CD4-positive, alpha-beta T cell treated with Interleukin-4 for 4 hours (primary cell): ENCODE measurements around the gene ARID5B.

Experiments
- DNase-seq: peaks from one replicate; pipeline ENCODE4 v3.0.0-alpha.2; 2020

ARID5B gene

DNA sequence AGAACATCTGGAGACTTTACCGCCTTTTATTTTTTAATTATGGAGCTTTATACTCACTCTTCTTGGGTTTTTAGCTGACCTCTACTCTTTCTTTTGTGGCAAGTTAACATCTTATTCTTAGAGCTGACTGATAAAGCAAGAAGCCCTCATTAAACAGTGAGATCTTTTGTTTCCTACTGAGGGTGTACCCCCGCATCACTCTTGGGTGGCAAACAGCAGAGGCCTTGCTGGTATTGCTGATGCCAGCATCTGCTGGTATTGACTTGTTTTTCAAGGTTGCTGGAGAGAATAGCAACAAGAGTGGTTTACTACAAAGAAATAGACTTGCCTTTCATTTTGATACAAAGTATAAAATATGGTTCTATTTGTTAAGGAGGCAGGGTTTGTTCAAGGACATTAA lies 154.7 kb downstream of the ARID5B start:
- DNase-seq: no peak

- no peak for DNase-seq
Observed at GRCh38 chr10:62056698-62057097, 155.2 kb downstream of the ARID5B start.

GRCh38 chr10:62057359-62057758 lies 155.9 kb downstream of the ARID5B start:
- DNase-seq: no peak

- no peak for DNase-seq
Observed at GRCh38 chr10:62057850-62058249, 156.4 kb downstream of the ARID5B start.

DNA sequence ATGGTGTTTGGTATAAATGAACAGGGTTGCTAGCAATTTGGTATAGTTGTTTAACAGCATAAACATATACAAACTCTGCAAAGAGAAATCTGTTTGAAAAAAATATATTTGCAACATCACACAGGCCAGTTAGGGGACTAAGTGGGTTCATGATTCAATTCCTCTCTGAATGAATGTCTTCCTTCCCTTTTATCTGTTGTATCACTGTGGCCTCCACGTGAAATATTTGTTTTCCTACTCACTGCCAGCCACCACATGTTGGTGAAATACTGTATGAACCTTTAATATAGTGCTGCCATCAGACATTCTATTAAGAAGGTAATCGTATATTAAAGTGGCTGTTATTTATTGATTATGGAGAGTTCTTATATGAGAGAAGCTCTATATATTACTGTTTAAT lies 157.0 kb downstream of the ARID5B start:
- DNase-seq: no peak

- no peak for DNase-seq
Observed at GRCh38 chr10:62058896-62059216, 157.4 kb downstream of the ARID5B start.

GRCh38 chr10:62059217-62059920 lies 157.9 kb downstream of the ARID5B start:
- DNase-seq: no peak

GRCh38 chr10:62062028-62062427 lies 160.5 kb downstream of the ARID5B start:
- DNase-seq: no peak

DNA sequence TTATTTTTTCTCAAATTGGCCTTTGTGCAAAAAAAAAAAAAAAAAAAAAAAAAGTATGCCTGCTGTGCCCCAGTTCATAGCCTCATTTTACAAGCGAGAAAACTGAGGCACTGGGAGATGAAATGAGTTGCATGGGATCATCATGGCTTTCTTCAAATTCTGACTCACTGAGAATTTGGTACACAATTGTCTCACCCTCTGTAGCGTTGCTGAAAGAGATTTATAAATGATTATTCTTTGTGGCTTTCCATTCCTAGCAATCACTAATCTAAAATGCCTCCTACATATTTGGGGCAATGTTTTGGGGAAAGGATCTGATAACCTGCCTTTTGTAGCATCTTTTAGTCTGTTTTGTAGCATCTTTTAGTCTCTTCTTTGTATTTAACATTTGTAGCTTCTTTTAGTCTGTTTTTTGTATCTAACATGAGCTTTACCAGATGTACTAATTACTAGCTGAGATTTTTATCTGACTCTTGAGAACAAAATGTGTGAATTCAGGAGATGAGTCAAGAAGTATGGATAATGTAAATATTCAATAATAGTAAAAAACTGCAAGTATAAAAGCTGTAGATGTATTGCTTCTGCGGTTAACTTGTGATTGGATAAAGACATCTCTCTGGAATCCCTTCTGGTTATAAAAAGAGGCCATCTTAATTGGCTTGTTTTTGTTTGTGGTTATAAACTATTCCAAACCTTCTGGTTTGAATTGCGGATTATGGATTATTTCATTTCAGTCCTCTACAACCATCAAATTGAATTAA lies 161.4 kb downstream of the ARID5B start:
- DNase-seq: no peak

DNA sequence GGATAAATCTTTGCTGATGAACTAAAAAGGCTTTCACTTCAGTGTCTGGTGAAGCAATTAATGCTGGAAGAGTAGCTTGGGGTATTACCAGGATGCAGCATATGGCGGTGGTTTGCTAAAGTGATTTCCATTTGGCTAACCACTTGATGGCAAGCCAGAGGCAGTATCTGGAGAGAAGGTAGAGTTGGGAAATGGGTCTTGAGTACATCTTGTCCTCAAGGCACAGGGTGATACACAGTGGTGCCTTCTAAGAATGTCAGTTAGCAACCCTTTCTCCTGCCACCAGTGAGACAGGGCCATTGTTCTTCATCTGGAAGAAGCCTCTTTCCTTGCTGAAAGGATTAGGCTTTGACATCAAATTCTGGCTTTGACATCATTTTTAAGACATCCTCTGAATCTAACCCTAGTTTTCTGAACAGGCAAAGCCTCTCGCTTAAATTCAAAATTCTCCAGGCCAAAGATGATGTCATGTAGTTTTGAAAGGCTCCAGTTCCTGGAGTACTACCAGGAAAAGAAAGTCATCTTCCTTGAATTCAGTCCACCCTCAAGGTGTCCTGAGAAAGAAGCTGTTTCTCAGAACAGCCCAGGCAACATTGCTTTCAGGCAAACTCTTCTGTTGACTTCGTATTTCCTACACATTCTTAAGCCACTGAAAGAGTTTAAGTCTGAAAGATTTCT lies 162.4 kb downstream of the ARID5B start:
- DNase-seq: no peak

GRCh38 chr10:62067560-62067959 lies 166.1 kb downstream of the ARID5B start:
- DNase-seq: no peak

DNA sequence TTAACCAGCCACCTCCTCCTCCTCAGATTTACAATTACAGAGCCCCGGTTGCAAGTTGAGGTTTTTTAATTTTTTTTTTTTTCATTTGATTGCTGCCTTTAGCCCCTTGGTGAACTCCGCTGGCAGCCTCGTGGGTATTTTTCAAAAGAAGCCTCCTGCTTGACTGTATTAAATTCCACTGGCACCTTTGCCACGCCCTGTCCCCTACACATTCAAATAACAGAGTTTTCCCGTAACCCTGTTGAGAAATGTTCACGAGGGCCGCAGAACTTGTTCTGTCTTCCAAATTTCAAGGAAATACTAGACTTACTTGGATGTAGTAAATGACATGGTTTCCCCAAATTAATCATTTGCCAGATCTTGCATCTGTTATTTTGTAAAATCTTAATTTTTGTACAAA lies 167.0 kb downstream of the ARID5B start:
- no peak for DNase-seq

- no peak for DNase-seq
Observed at GRCh38 chr10:62069452-62070178, 168.1 kb downstream of the ARID5B start.

DNA sequence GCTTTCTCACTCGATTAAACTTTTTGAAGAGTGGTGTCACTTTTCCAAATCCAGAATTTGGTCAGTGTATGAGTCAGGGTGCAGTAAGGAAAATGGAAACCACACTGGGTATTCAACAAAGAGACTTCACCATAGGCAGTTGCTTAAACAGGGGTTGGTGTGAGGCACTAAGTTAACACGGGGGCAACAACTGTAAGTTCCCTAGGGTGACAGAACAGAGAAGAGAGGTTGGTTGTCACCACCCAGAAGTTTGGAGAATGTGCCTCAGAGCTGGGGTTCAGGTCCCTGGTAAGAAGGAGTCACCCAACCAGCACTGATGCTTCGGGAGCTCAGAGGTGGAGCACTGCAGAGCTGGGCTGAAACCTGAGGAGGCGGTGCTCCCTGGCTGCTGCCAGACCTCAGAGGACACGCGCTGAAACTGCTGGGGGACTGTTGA lies 170.4 kb downstream of the ARID5B start:
- DNase-seq: no peak

GRCh38 chr10:62072901-62073300 lies 171.4 kb downstream of the ARID5B start:
- no peak for DNase-seq

GRCh38 chr10:62073429-62073828 lies 171.9 kb downstream of the ARID5B start:
- no peak for DNase-seq

DNA sequence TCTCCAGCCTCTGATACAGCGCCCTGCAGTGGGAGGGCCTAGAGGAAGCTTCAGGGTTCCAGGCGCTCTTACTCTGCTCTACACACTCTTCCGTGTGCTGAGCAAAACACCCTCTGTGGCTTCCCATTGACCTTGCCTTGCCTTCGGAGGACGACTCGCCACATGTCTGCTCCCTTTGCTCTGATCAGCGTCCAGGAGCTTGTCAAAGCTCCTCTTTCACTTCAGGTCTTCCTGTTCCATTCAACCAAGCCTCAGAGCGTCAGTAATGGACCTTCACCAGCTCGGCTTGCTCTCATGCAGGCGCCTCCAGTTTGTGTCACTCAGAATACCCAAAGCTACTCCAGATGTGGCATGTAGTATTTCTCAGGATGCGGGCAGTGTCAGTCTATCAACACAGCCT lies 173.9 kb downstream of the ARID5B start:
- no peak for DNase-seq

GRCh38 chr10:62075912-62076311 lies 174.4 kb downstream of the ARID5B start:
- DNase-seq: no peak

DNA sequence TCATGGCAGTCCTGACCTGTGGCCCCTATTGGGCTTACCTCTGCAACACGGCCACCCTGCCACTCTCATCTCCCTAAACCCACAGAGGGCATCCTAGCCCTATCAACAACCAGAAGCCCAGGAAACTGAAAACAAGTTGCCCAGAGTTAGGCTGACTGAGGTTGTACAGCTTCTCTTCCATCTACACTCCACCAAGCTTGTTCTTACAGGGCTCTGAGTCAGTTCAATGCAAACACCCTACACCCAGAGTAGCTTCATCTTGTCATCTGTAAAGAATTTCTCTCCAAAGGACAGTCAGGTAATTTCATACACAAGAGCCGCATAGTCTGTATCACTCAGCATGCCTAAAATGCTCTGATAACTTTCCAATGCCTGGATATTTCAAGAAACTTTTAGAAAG lies 175.4 kb downstream of the ARID5B start:
- DNase-seq: peak; percentile 34

GRCh38 chr10:62077330-62078015 lies 176.0 kb downstream of the ARID5B start:
- no peak for DNase-seq

- DNase-seq: no peak
Observed at GRCh38 chr10:62079885-62080559, 178.5 kb downstream of the ARID5B start.

GRCh38 chr10:62080905-62081304 lies 179.4 kb downstream of the ARID5B start:
- DNase-seq: no peak
